Neural progenitor cell (in vitro differentiated cells): ENCODE results near the gene MFAP3.

Experiments used
- EZH2 ChIP-seq: fragments of 200-600 bp; sonication (generic); IDR thresholded peaks from 2 replicates; pipeline ENCODE4 v1.6.1; 2017; ENCODE audit warnings: antibody characterized with exemption, mild to moderate bottlenecking, moderate library complexity
- EZH2phosphoT487 ChIP-seq: fragments of 200-600 bp; sonication (generic); IDR thresholded peaks from 2 replicates; pipeline ENCODE4 v1.6.1; 2017; ENCODE audit warnings: antibody characterized with exemption

- TF ChIP-seq EZH2 (no peak), EZH2phosphoT487 (no peak)
Observed at GRCh38 chr5:154059039-154059430, 20.3 kb downstream of the MFAP3 start.
